Body of pancreas (tissue), 4 donors: ENCODE measurements around the gene HDGFL3. TPM values are rescaled to one million over a fixed set of nuclear protein-coding genes. Genes with fewer than 3 reads are reported as not detected.

ENCODE experiments used
- ATAC-seq: fragments of 150-250 bp; one replicate; pipeline ENCODE4 v1.9.1; 2016
- DNase-seq, 4 donors: peaks; one replicate each; pipeline ENCODE4 v3.0.0-alpha.2; 2019
- H3K27ac ChIP-seq, 4 donors: fragments of 200-600 bp; sonication (generic); 1 replicate in 3 of 4; 2 replicates in 1 of 4; pipeline versions ENCODE4 v1.5.1 to v1.6.1; 2016 to 2019; ENCODE audit warnings: mild to moderate bottlenecking in 1 of 4, mixed read lengths in 1 of 4, moderate library complexity in 1 of 4
- H3K27me3 ChIP-seq, 2 donors: fragments of 200-600 bp; sonication (generic); one replicate each; pipeline ENCODE4 v1.6.0; 2016; ENCODE audit warnings: mild to moderate bottlenecking in 1 of 2
- H3K36me3 ChIP-seq, 2 donors: fragments of 200-600 bp; sonication (generic); replicated peaks in 1 of 2; 2 replicates each; pipeline ENCODE4 v1.5.1; 2016; ENCODE audit warnings: low read depth in 2 of 2; ENCODE audit not compliant: insufficient read depth in 1 of 2
- H3K4me1 ChIP-seq: fragments of 200-600 bp; sonication (generic); one replicate; pipeline ENCODE4 v1.6.0; 2016
- H3K4me3 ChIP-seq, 2 donors: fragments of 200-600 bp; sonication (generic); 1 replicate in 1 of 2; 2 replicates in 1 of 2; pipeline ENCODE4 v1.5.1; 2016 to 2019
- H3K9me3 ChIP-seq, 3 donors: fragments of 200-600 bp; sonication (generic); 1 replicate in 2 of 3; 2 replicates in 1 of 3; pipeline ENCODE4 v1.5.1; 2016
- CTCF ChIP-seq, 7 experiments: fragments of 450-650 bp in 4 of 7; fragments of 200-600 bp in 3 of 7; sonication (generic) in 3 of 7; IDR thresholded peaks; one replicate each; pipeline ENCODE4 v1.5.1; 2016 to 2019; ENCODE audit warnings: antibody characterized with exemption in 7 of 7
- POLR2A ChIP-seq, 3 donors: fragments of 450-650 bp; IDR thresholded peaks; one replicate each; pipeline ENCODE4 v1.6.1; 2016; ENCODE audit warnings: antibody characterized with exemption in 3 of 3, mild to moderate bottlenecking in 2 of 3
- WGBS, 2 donors: methylation state at CpG; one replicate each; pipeline ENCODE4 v1.1.5; 2017; 5-methylcytosine and 5-hydroxymethylcytosine counted together
- intact Hi-C: fragments of 100-400 bp; cut with DNase I; formaldehyde crosslinking; loops from one replicate; pipeline ENCODE4 v1.15.1; 2023
- total RNA-seq, 2 donors: library from RNA; depleted of rRNA; stranded (reverse); fragments of >200 nt; gene quantifications; one replicate each; pipeline ENCODE4 v1.1.0, GENCODE V29; 2016

HDGFL3 gene
- total RNA-seq, 2 donors from 2014 or later: 10.4 to 22.7 TPM

- 95 to 97% methylated on average over 2 of the region's 2 CpGs for WGBS, 2 donors
- no peaks in the 10 kb centered on the region for H3K36me3 ChIP-seq
- DNase-seq (no peak), ATAC-seq (no peak)
- H3K27ac ChIP-seq: no peak overlapping the region
- no peak overlapping the region for H3K4me3 ChIP-seq
- no peaks in the 10 kb centered on the region for H3K27me3 ChIP-seq
- no peaks in the 10 kb centered on the region for H3K4me1 ChIP-seq
- intact Hi-C loops: no loop called here
- TF ChIP-seq POLR2A (IDR thresholded peaks at IDR 0.05) (no peak), CTCF (IDR thresholded peaks at IDR 0.05) (no peak)
- no peaks in the 10 kb centered on the region for H3K9me3 ChIP-seq
Measured at GRCh38 chr15:83192742-83193141, 14.9 kb downstream of the HDGFL3 start.

GRCh38 chr15:83190450-83190849 is 17.2 kb downstream of the HDGFL3 start:
- Histone ChIP-seq H3K4me3 (no peak overlapping the region), H3K9me3 (no peaks in the 10 kb centered on the region), H3K4me1 (no peaks in the 10 kb centered on the region), H3K27ac (no peak overlapping the region), H3K27me3 (no peaks in the 10 kb centered on the region), H3K36me3 (no peaks in the 10 kb centered on the region)
- ATAC-seq (no peak), DNase-seq (no peak)
- 92 to 100% methylated on average over 1 of the region's 1 CpG for WGBS, 2 donors
- intact Hi-C loops: no loop called here
- TF ChIP-seq CTCF (IDR thresholded peaks at IDR 0.05) (no peak), POLR2A (IDR thresholded peaks at IDR 0.05) (no peak)

GRCh38 chr15:83185561-83185960 is 22.1 kb downstream of the HDGFL3 start:
- DNase-seq: no peak
- no peak for ATAC-seq
- 92 to 96% methylated on average over 3 of the region's 3 CpGs for WGBS, 2 donors
- Histone ChIP-seq H3K4me1 (no peaks in the 10 kb centered on the region), H3K36me3 (no peaks in the 10 kb centered on the region), H3K27ac (no peak overlapping the region), H3K4me3 (no peak overlapping the region), H3K9me3 (no peaks in the 10 kb centered on the region), H3K27me3 (no peaks in the 10 kb centered on the region)
- intact Hi-C loops: no loop called here
- TF ChIP-seq CTCF (IDR thresholded peaks at IDR 0.05) (no peak), POLR2A (IDR thresholded peaks at IDR 0.05) (no peak)

GRCh38 chr15:83178869-83179325 is 28.7 kb downstream of the HDGFL3 start:
- Histone ChIP-seq H3K9me3 (no peaks in the 10 kb centered on the region), H3K27ac (no peak overlapping the region), H3K36me3 (no peaks in the 10 kb centered on the region), H3K4me1 (no peaks in the 10 kb centered on the region), H3K4me3 (no peak overlapping the region), H3K27me3 (no peaks in the 10 kb centered on the region)
- ATAC-seq (no peak), DNase-seq (no peak)
- TF ChIP-seq POLR2A (IDR thresholded peaks at IDR 0.05): no peak
- TF ChIP-seq CTCF (IDR thresholded peaks at IDR 0.05): no peak
- intact Hi-C loops: no loop called here
- 68 to 91% methylated on average over 3 of the region's 3 CpGs for WGBS, 2 donors

GRCh38 chr15:83178390-83178789 is 29.2 kb downstream of the HDGFL3 start:
- Histone ChIP-seq H3K27me3 (no peaks in the 10 kb centered on the region), H3K36me3 (no peaks in the 10 kb centered on the region), H3K9me3 (no peaks in the 10 kb centered on the region), H3K4me3 (no peak overlapping the region), H3K4me1 (no peaks in the 10 kb centered on the region), H3K27ac (no peak overlapping the region)
- intact Hi-C loops: no loop called here
- TF ChIP-seq CTCF (IDR thresholded peaks at IDR 0.05) (no peak), POLR2A (IDR thresholded peaks at IDR 0.05) (no peak)
- 58 to 75% methylated on average over 2 of the region's 2 CpGs for WGBS, 2 donors
- no peak for ATAC-seq
- DNase-seq: no peak
